C4-2B (cell line): ENCODE results near the gene UBTD2.

ENCODE experiments used
- H3K27ac ChIP-seq: fragments of 450-650 bp; 2 replicates; pipeline ENCODE4 v1.5.1; 2017
- CTCF ChIP-seq: fragments of 450-650 bp; conservative IDR thresholded peaks from 2 replicates; pipeline ENCODE4 v1.5.1; 2017; ENCODE audit warnings: mild to moderate bottlenecking
- ZFX ChIP-seq: fragments of 450-650 bp; IDR thresholded peaks from 2 replicates; pipeline ENCODE4 v1.6.1; 2017

UBTD2 gene

GRCh38 chr5:172165465-172165864 lies 118.1 kb downstream of the UBTD2 start:
- no peak overlapping the region for H3K27ac ChIP-seq
- TF ChIP-seq ZFX, result no peak
- no peak for TF ChIP-seq CTCF

- no peak overlapping the region for H3K27ac ChIP-seq
- TF ChIP-seq ZFX, result no peak
- no peak for TF ChIP-seq CTCF
Observed at GRCh38 chr5:172164769-172165212, 118.8 kb downstream of the UBTD2 start.

- TF ChIP-seq CTCF (no peak), ZFX (no peak)
- H3K27ac ChIP-seq, result no peak overlapping the region
Observed at GRCh38 chr5:172163346-172163745, 120.2 kb downstream of the UBTD2 start.

- no peak overlapping the region for H3K27ac ChIP-seq
- TF ChIP-seq CTCF (no peak), ZFX (no peak)
Observed at GRCh38 chr5:172162987-172163343, 120.6 kb downstream of the UBTD2 start.

GRCh38 chr5:172162323-172162986 lies 121.1 kb downstream of the UBTD2 start:
- H3K27ac ChIP-seq, result no peak overlapping the region
- TF ChIP-seq CTCF (no peak), ZFX (no peak)

GRCh38 chr5:172160506-172160905 lies 123.1 kb downstream of the UBTD2 start:
- H3K27ac ChIP-seq, result no peak overlapping the region
- TF ChIP-seq CTCF (no peak), ZFX (no peak)
